ENCODE results near the gene MLLT6. TPM values are rescaled to one million over a fixed set of nuclear protein-coding genes. Genes with fewer than 3 reads are reported as not detected.

Gene MLLT6
- total and polyA plus RNA-seq, 2 of the 13 experiments (the other 11 are each of a cell fraction or from before 2014, with no cell fraction given) = 50.7 to 69.5 TPM

DNA sequence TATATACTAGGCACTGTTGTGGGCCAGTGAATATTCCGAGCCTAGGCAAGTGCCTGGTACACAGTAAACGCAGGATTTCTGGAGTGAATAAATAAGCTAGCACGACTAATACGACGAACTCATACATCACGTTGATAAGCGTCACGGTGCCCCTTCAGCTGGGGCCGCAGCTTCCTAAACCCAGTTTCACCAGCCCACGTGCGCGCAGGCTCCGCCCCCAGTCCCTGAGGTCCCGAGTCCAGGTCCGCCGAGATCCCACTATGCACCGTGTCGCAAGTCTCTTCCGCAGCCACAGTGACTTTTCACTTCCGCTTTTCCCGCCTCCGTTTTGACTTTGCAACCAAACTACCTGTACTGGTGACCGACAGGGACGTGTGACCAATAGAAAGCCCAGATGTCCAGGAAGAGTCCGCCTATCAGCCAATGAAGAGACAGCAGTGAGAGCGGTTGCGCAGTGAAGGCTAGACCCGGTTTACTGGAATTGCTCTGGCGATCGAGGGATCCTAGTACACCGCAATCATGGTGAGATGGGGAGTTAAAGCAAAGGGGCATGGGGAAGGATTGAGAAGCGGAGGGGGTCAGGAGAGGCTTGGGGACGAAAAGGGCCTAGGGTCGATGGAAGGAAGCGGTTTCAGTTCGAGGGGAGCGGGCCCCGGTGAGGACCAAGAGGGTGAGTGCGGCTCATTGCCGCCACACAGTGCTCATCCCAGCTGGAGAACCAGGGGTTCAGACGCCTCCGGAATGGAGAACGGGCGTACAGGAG, 47.4 kb downstream of the MLLT6 start, which contains the start of gene PSMB3 (continued):
- TF ChIP-seq ATF1 (CRISPR knock-in tag; IDR thresholded peaks at IDR 0.05) (peak; percentile 92), CENPX (CRISPR knock-in tag; IDR thresholded peaks at IDR 0.05) (no peak), NFE2L2 (IDR thresholded peaks at IDR 0.05; ENCODE audit: low read length) (no peak), MZF1 (CRISPR knock-in tag; IDR thresholded peaks at IDR 0.05; ENCODE audit: borderline replicate concordance) (no peak), HDAC2 (CRISPR knock-in tag; IDR thresholded peaks at IDR 0.05) (peak; percentile 89), NFATC3 (CRISPR knock-in tag; IDR thresholded peaks at IDR 0.05) (peak; percentile 76; the same call in 1 of the 2 replicates), ZNF101 (CRISPR knock-in tag; IDR thresholded peaks at IDR 0.05; ENCODE audit: borderline replicate concordance, low read depth) (no peak), ZC3H4 (CRISPR knock-in tag; IDR thresholded peaks at IDR 0.05; ENCODE audit: borderline replicate concordance) (no peak), LCORL (IDR thresholded peaks at IDR 0.05) (no peak), LCORL (CRISPR knock-in tag; IDR thresholded peaks at IDR 0.05) (no peak), SP4 (CRISPR knock-in tag; IDR thresholded peaks at IDR 0.05) (peak; percentile 94), MBD4 (IDR thresholded peaks at IDR 0.05; ENCODE audit: borderline replicate concordance, low read length) (no peak), KLF11 (CRISPR knock-in tag; IDR thresholded peaks at IDR 0.05) (peak; percentile 81), ZNF749 (CRISPR knock-in tag; IDR thresholded peaks at IDR 0.05; ENCODE audit: borderline replicate concordance) (0 out of 2 replicates have a peak, but pooled peaks have one; percentile 52), ZNF484 (CRISPR knock-in tag; IDR thresholded peaks at IDR 0.05; ENCODE audit: borderline replicate concordance, low read depth) (no peak)
- TF ChIP-seq, protein P1, sequence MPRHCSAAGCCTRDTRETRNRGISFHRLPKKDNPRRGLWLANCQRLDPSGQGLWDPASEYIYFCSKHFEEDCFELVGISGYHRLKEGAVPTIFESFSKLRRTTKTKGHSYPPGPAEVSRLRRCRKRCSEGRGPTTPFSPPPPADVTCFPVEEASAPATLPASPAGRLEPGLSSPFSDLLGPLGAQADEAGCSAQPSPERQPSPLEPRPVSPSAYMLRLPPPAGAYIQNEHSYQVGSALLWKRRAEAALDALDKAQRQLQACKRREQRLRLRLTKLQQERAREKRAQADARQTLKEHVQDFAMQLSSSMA (CRISPR knock-in tag; IDR thresholded peaks at IDR 0.05) = peak; percentile 24
- TF ChIP-seq, protein P2, sequence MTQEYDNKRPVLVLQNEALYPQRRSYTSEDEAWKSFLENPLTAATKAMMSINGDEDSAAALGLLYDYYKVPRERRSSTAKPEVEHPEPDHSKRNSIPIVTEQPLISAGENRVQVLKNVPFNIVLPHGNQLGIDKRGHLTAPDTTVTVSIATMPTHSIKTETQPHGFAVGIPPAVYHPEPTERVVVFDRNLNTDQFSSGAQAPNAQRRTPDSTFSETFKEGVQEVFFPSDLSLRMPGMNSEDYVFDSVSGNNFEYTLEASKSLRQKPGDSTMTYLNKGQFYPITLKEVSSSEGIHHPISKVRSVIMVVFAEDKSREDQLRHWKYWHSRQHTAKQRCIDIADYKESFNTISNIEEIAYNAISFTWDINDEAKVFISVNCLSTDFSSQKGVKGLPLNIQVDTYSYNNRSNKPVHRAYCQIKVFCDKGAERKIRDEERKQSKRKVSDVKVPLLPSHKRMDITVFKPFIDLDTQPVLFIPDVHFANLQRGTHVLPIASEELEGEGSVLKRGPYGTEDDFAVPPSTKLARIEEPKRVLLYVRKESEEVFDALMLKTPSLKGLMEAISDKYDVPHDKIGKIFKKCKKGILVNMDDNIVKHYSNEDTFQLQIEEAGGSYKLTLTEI (CRISPR knock-in tag; conservative IDR thresholded peaks at IDR 0.05) = no peak
- TF ChIP-seq, protein P3, sequence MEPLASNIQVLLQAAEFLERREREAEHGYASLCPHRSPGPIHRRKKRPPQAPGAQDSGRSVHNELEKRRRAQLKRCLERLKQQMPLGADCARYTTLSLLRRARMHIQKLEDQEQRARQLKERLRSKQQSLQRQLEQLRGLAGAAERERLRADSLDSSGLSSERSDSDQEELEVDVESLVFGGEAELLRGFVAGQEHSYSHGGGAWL (CRISPR knock-in tag; IDR thresholded peaks at IDR 0.05) = peak; percentile 94
- TF ChIP-seq, protein P4, sequence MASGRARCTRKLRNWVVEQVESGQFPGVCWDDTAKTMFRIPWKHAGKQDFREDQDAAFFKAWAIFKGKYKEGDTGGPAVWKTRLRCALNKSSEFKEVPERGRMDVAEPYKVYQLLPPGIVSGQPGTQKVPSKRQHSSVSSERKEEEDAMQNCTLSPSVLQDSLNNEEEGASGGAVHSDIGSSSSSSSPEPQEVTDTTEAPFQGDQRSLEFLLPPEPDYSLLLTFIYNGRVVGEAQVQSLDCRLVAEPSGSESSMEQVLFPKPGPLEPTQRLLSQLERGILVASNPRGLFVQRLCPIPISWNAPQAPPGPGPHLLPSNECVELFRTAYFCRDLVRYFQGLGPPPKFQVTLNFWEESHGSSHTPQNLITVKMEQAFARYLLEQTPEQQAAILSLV (CRISPR knock-in tag; IDR thresholded peaks at IDR 0.05; ENCODE audit: borderline replicate concordance) = no peak; the same call in none of the 2 replicates
- TF ChIP-seq, protein P5, sequence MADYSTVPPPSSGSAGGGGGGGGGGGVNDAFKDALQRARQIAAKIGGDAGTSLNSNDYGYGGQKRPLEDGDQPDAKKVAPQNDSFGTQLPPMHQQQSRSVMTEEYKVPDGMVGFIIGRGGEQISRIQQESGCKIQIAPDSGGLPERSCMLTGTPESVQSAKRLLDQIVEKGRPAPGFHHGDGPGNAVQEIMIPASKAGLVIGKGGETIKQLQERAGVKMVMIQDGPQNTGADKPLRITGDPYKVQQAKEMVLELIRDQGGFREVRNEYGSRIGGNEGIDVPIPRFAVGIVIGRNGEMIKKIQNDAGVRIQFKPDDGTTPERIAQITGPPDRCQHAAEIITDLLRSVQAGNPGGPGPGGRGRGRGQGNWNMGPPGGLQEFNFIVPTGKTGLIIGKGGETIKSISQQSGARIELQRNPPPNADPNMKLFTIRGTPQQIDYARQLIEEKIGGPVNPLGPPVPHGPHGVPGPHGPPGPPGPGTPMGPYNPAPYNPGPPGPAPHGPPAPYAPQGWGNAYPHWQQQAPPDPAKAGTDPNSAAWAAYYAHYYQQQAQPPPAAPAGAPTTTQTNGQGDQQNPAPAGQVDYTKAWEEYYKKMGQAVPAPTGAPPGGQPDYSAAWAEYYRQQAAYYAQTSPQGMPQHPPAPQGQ (CRISPR knock-in tag; IDR thresholded peaks at IDR 0.05; ENCODE audit: borderline replicate concordance) = no peak
- TF ChIP-seq, protein P6, sequence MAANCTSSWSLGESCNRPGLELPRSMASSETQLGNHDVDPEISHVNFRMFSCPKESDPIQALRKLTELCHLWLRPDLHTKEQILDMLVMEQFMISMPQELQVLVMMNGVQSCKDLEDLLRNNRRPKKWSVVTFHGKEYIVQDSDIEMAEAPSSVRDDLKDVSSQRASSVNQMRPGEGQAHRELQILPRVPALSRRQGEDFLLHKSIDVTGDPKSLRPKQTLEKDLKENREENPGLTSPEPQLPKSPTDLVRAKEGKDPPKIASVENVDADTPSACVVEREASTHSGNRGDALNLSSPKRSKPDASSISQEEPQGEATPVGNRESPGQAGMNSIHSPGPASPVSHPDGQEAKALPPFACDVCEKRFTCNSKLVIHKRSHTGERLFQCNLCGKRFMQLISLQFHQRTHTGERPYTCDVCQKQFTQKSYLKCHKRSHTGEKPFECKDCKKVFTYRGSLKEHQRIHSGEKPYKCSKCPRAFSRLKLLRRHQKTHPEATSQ (CRISPR knock-in tag; IDR thresholded peaks at IDR 0.05; ENCODE audit: borderline replicate concordance) = peak; percentile 71

Measured in HepG2 (cell line).